ENCODE measurements around the gene GTPBP6. TPM values are rescaled to one million over a fixed set of nuclear protein-coding genes. Genes with fewer than 3 reads are reported as not detected.

The GTPBP6 gene
- polyA plus RNA-seq, 1 experiment: 15.5 TPM

DNA sequence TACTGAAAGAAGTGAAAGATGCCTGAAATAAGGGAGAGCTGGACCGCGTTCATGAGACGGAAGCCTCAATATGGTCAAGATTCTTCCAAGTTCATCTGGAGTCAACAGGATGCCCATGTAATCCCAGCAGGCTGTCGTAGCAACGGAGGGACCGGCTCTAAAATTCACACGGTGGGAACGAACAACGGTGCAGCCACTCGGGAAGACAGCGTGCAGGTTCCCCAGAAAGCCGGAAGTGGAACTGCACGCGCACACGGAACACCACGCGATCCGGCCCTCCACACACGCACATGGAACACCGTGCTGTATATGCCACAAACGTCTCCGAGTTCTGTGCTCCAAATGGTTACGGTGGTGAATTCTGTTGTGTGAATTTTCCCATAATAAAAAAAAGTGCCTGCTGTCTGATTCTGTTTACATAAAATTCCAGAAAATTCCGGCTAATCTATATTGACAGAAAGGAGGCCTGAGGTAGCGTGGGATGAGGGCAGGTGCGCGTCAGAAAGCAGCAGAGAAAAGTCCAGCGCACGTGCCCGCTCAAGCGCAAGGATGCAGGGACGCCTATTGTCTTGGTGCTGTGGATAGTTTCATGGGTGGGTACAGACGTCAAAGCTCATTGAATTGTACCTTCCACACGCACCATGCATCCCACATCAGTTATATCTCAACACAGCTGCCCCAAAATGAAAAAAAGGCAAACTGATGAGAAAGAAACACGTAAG, 36.9 kb upstream of the GTPBP6 start:
- ChIA-PET POLR2A (no interaction called here), CTCF (no interaction called here)
- no peak overlapping the region for H3K4me3 ChIP-seq (ENCODE audit: low read depth, low read length)
- no peak for DNase-seq (ENCODE audit: low read depth, low spot score)
- peaks cover 35% of the 10 kb centered on the region for H3K9me3 ChIP-seq (ENCODE audit: control insufficient read depth, insufficient read depth, low read length)
- H3K27ac ChIP-seq (ENCODE audit: low read depth, low read length): no peak overlapping the region
- TF ChIP-seq, protein P1, sequence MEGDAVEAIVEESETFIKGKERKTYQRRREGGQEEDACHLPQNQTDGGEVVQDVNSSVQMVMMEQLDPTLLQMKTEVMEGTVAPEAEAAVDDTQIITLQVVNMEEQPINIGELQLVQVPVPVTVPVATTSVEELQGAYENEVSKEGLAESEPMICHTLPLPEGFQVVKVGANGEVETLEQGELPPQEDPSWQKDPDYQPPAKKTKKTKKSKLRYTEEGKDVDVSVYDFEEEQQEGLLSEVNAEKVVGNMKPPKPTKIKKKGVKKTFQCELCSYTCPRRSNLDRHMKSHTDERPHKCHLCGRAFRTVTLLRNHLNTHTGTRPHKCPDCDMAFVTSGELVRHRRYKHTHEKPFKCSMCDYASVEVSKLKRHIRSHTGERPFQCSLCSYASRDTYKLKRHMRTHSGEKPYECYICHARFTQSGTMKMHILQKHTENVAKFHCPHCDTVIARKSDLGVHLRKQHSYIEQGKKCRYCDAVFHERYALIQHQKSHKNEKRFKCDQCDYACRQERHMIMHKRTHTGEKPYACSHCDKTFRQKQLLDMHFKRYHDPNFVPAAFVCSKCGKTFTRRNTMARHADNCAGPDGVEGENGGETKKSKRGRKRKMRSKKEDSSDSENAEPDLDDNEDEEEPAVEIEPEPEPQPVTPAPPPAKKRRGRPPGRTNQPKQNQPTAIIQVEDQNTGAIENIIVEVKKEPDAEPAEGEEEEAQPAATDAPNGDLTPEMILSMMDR (IDR thresholded peaks at IDR 0.05; ENCODE audit: low read depth, low read length): no peak
- no peaks in the 10 kb centered on the region for H3K27me3 ChIP-seq (ENCODE audit: control insufficient read depth, insufficient read depth, low read length)

DNA sequence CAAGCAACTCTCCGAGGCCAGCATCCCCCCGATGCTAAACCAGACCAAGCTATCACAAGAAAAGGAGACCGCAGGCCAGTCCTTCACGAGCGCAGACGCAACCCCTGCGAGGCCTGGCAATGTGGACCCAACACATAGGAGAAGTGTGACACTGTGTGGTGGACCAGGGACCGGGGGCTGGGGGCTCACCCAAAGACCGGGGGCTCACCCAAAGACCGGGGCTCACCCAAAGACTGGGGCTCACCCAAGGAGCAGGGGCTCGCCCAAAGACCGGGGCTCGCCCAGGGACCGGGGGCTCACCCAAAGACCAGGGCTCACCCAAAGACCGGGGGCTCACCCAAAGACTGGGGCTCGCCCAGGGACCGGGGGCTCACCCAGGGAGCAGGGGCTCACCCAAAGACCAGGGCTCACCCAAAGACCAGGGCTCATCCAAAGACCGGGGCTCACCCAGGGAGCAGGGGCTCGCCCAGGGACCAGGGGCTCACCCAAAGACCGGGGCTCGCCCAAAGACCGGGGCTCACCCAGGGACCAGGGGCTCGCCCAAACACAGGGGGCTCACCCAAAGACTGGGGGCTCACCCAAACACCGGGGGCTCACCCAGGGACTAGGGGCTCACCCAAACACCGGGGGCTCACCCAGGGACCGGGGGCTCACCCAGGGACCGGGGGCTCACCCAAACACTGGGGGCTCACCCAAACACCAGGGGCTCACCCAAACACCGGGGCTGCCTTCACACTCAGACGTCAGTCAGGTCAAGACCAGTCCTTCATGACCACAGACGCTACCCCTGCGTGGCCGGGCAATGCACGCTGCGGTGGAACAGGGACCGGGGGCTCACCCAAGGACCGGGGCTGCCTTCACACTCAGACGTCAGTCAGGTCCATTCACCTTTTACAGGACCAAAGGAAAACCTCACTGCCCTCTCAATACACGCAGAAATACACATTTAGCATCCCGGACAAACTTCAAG, 35.3 kb upstream of the GTPBP6 start:
- peaks cover 31% of the 10 kb centered on the region for H3K9me3 ChIP-seq (ENCODE audit: control insufficient read depth, insufficient read depth, low read length)
- TF ChIP-seq, protein P1 (IDR thresholded peaks at IDR 0.05; ENCODE audit: low read depth, low read length): no peak
- no peaks in the 10 kb centered on the region for H3K27me3 ChIP-seq (ENCODE audit: control insufficient read depth, insufficient read depth, low read length)
- H3K27ac ChIP-seq (ENCODE audit: low read depth, low read length): no peak overlapping the region
- POLR2A ChIA-PET: no interaction called here
- H3K4me3 ChIP-seq (ENCODE audit: low read depth, low read length): no peak overlapping the region
- CTCF ChIA-PET: no interaction called here
- DNase-seq (ENCODE audit: low read depth, low spot score): no peak

DNA sequence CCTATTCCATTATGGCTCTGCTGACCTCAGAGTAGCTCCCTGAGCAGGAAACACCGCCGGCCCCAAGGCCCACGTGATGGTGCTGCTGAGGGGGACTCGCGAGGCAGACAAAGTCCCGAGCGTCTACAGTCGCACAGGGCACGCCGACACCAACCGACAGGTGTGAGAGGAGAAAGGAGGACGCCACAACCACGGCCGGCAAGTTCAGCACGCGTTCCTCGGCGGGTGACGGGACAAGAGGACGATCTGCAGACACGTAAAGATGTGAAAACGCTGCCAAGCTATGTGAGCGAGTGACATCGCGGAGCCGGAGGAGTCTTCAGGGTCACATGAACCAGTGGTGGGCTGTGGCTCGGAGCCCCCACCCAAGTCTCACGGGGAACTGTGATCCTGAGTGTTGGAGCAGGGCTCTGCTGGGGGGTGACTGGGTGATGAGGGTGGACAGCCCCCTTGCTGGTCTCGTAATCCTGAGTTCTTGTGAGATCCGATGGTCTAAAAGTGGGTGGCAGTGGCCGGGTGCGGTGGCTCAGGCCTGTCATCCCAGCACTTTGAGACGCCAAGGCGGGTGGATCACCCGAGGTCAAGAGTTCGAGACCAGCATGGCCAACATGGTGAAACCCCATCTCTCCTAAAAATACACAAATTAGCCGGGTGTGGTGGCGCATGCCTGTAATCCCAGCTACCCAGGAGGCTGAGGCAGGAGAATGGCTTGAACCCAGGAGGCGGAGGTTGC, 34.2 kb upstream of the GTPBP6 start:
- no peak for DNase-seq (ENCODE audit: low read depth, low spot score)
- Histone ChIP-seq H3K27me3 (ENCODE audit: control insufficient read depth, insufficient read depth, low read length) (no peaks in the 10 kb centered on the region), H3K27ac (ENCODE audit: low read depth, low read length) (no peak overlapping the region), H3K4me3 (ENCODE audit: low read depth, low read length) (no peak overlapping the region), H3K9me3 (ENCODE audit: control insufficient read depth, insufficient read depth, low read length) (peaks cover 22% of the 10 kb centered on the region)
- POLR2A ChIA-PET: no interaction called here
- TF ChIP-seq, protein P1 (IDR thresholded peaks at IDR 0.05; ENCODE audit: low read depth, low read length): no peak
- CTCF ChIA-PET: no interaction called here

DNA sequence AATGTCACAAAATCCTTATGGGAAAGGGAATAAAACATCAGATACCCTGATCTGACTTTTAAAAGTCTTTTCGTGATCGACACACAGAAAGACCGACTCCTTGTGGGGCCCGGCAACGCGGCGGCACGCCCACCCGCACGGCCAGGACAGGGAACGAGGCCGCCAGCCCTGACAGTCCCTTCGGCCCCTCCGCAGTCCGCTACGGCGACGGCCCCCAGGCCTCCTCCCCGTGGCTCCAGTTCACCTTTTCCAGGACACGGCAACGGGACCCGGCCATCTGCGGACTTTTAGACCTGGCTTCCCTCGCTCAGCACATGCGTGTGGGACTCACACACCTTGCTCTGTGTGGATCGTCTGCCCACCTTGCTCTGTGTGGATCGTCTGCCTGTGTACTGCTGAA, 33.6 kb upstream of the GTPBP6 start:
- TF ChIP-seq, protein P1 (IDR thresholded peaks at IDR 0.05; ENCODE audit: low read depth, low read length): no peak
- H3K27ac ChIP-seq (ENCODE audit: low read depth, low read length): no peak overlapping the region
- no peak for DNase-seq (ENCODE audit: low read depth, low spot score)
- no peak overlapping the region for H3K4me3 ChIP-seq (ENCODE audit: low read depth, low read length)
- CTCF ChIA-PET: no interaction called here
- no peaks in the 10 kb centered on the region for H3K27me3 ChIP-seq (ENCODE audit: control insufficient read depth, insufficient read depth, low read length)
- H3K9me3 ChIP-seq (ENCODE audit: control insufficient read depth, insufficient read depth, low read length): peaks cover 27% of the 10 kb centered on the region; the same call in 1 of the 2 replicates
- POLR2A ChIA-PET: no interaction called here
